GM18909 (cell line): ENCODE results near the gene FBXO27.
"Not testable (repeated sequence)": the region's sequence is repeated elsewhere in the genome, so short reads cannot be mapped to it uniquely, and the experiment has no call there.

ENCODE experiments used
- ATAC-seq: cut with Tn5 transposase; IDR thresholded peaks from one replicate; pipeline ENCODE4 v1.9.1; 2021; ENCODE audit warnings: mild to moderate bottlenecking; ENCODE audit not compliant: unreplicated experiment, poor library complexity

FBXO27 gene

GRCh38 chr19:39032063-39032918, at the start of gene FBXO27:
FBXO27 (minus strand) TSS chr19:39032549; CDS start chr19:39032227, 322 bp downstream.
- peak; percentile 14 for ATAC-seq

DNA sequence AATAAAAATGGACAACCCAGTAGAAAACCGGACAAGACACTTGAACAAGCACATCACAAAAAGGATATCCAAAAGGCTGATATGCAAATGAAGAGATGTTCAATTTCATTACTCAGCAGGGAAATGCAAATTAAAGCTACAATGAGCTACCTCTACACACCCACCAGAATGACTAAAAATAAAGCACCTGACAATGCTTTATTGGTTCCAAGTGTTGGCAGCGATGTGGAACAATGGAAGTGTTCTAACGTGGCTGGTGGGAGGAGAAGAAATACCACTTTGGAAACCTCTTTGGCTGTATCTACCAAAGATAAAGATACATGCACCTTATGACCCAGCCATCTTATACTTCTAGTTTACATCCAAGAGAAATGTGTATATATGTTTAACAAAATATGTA, 48.1 kb upstream of the FBXO27 start:
- no peak for ATAC-seq

GRCh38 chr19:39078436-39079200, 46.3 kb upstream of the FBXO27 start:
- no peak for ATAC-seq

GRCh38 chr19:39077323-39077722, 45.0 kb upstream of the FBXO27 start:
- no peak for ATAC-seq

GRCh38 chr19:39074942-39075341, 42.6 kb upstream of the FBXO27 start:
- ATAC-seq, result no peak

- no peak for ATAC-seq
Observed at GRCh38 chr19:39074205-39074692, 41.9 kb upstream of the FBXO27 start.

- ATAC-seq, result no peak
Observed at GRCh38 chr19:39070888-39071287, 38.5 kb upstream of the FBXO27 start.

DNA sequence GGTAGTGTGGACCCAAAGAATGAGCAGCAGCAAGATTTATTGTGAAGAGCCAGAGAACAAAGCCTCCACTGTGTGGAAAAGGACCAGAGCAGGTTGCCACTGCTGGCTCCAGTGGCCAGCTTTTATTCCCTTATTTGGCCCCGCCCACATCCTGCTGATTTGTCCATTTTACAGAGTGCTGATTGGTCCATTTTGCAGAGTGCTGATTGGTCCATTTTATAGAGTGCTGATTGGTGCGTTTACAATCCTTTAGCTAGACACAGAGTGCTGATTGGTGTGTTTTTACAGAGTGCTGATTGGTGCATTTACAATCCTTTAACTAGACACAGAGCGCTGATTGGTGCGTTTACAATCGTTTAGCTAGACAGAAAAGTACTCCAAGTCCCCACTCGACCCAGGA, 35.9 kb upstream of the FBXO27 start:
- not testable (repeated sequence) for ATAC-seq

GRCh38 chr19:39067104-39067503, 34.8 kb upstream of the FBXO27 start:
- no peak for ATAC-seq

DNA sequence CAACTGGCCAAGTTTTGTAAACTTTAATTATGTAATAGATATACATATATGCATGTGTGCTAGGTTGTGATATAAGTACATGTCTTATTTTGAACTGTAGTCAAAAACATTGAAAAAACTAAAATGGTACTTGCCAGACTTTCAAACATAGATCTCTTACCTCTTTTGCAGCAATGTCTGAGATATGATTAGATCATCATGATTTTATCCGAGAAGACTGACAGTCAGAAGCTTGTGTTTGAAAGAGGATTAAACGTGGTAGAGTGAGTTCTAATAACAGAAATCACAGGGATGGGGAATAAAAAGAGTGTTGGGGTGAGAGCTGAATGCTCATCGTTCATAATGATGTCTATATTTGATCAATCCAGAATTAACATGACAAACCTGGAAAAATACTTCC, 33.6 kb upstream of the FBXO27 start:
- no peak for ATAC-seq

GRCh38 chr19:39064405-39064804, 32.1 kb upstream of the FBXO27 start:
- no peak for ATAC-seq

- ATAC-seq, result no peak
Observed at GRCh38 chr19:39060171-39060570, 27.8 kb upstream of the FBXO27 start.

DNA sequence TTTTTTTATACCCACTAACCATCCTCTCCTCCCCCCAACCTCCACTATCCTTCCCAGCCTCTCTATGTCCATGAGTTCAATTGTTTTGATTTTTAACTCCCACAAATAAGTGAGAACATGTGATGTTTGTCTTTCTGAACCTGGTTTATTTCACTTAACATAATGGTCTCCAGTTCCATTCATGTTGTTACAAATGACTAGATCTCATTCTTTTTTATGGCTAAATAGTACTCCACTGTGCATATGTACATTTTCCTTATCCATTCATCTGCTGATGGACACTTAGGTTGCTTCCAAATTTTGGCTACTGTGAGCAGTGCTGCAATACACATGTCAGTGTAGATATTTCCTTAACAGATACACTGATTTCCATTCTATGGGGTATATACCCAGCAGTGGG, 27.0 kb upstream of the FBXO27 start:
- ATAC-seq, result no peak

- ATAC-seq, result no peak
Observed at GRCh38 chr19:39057615-39058014, 25.3 kb upstream of the FBXO27 start.

GRCh38 chr19:39054091-39054470, 21.7 kb upstream of the FBXO27 start:
- ATAC-seq, result no peak

DNA sequence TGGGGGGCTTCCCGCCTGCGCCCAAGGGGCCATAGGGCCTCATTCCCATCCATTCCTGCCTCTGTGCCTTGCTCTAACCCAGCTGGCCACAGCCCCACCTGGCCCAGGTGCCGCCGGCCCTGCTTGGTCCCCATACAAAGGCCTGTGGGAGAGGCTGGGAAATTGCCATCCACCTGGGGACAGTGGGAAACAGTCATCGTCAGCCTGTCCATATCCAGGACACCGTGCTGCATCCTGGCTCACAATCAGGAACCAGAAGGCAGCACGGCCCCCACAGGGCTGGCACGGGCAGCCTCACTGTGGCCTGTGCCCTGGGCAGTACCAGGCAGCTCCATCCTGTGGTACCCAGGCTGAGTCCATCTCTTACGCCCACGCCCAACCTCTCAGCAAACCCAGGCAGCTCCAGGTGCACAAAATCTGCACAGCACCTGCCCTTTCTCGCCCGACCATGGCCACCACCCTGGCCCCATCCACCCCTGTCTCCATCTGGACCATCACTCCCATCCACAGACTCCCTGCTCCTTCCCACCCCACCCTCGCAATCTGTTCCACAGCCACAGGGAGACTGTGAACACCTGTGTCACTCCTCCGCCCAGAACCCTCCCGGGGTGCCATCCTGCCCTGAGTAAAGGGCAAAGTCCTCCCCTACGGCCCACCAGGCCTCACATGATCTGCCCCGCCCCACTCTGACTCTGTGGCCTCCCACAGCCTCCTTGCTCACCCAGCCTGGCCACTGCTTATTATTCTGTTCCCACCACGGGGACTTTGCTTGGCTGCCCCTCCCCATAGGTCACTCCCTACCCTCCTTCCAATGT, 21.1 kb upstream of the FBXO27 start:
- no peak for ATAC-seq

DNA sequence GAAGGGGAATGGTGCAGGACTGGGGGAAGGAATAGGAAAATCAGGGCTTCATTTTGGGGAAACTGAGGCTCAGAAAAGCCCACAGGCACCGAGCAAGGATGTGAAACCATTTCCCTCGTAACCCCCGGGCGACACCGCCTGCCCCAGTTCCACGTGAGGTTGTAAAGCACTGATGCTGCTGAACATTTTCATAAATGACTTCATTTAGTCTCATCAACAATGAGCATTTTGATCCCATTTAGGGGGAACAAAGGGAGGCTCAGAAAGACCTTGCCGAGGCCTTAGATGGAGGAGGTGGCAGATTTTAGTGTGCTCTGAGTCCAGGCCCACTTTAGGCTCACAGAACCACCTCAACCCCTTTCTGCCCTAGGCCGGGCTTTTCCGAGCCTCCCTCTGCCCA, 20.5 kb upstream of the FBXO27 start:
- no peak for ATAC-seq

DNA sequence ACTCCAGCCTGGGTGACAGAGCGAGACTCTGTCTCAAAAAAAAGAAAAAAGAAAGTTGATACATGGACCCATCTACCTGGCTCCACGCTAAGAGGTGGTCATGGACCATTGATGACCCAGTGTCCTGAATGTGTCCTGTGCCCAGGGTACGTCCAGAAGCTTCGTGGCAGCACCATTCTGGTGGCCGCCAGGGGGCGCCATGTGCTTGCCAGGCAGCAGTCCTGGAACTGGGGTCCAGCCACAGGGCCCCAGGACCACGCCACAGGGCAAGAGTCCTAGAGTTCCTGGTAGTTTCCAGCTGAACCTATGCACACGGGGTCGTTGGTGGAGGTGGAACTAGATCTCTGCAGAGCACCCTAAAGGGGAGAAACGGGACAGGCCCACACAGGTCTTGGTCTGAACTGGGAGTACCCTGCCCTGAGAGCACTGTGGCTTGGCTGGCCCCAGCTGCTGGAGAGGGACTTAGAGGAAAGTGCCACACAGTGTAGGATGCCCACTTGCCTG, 19.9 kb upstream of the FBXO27 start:
- ATAC-seq, result no peak

GRCh38 chr19:39047073-39047472, 14.7 kb upstream of the FBXO27 start:
- ATAC-seq, result no peak

- no peak for ATAC-seq
Observed at GRCh38 chr19:39046037-39046821, 13.9 kb upstream of the FBXO27 start.
